ENCODE measurements around the gene STPG4.
A peak's percentile ranks its signal among the peaks of the same experiment; 100 is the strongest.

STPG4 gene

GRCh38 chr2:47087051-47087450 lies 68.1 kb downstream of the STPG4 start:
- DNase-seq = no peak

GRCh38 chr2:47086571-47086970 lies 68.5 kb downstream of the STPG4 start:
- DNase-seq = no peak

- no peak for DNase-seq
These were observed 69.0 kb downstream of the STPG4 start for GRCh38 chr2:47086054-47086471.

- DNase-seq = peak in 2 of 14 donors; percentile 28 to 39
These were observed 71.0 kb downstream of the STPG4 start for GRCh38 chr2:47083886-47084687.

GRCh38 chr2:47083485-47083884 lies 71.6 kb downstream of the STPG4 start:
- no peak for DNase-seq

- no peak for DNase-seq
These were observed 72.1 kb downstream of the STPG4 start for GRCh38 chr2:47083005-47083404.

GRCh38 chr2:47080888-47081301 lies 74.2 kb downstream of the STPG4 start:
- DNase-seq = no peak

GRCh38 chr2:47079515-47080412 lies 75.3 kb downstream of the STPG4 start:
- peak in 7 of 14 donors; percentile 30 to 78 (median 67) for DNase-seq

- no peak for DNase-seq
These were observed 76.3 kb downstream of the STPG4 start for GRCh38 chr2:47078541-47079482.

- no peak for DNase-seq
These were observed 77.5 kb downstream of the STPG4 start for GRCh38 chr2:47077442-47078117.

- DNase-seq = peak in 1 of 14 donors; percentile 12
These were observed 78.3 kb downstream of the STPG4 start for GRCh38 chr2:47076586-47077441.

GRCh38 chr2:47076126-47076506 lies 79.0 kb downstream of the STPG4 start:
- DNase-seq = no peak

GRCh38 chr2:47075361-47076125 lies 79.6 kb downstream of the STPG4 start:
- DNase-seq = no peak

GRCh38 chr2:47074691-47075090 lies 80.4 kb downstream of the STPG4 start:
- DNase-seq = no peak

- no peak for DNase-seq
These were observed 81.5 kb downstream of the STPG4 start for GRCh38 chr2:47073641-47074040.

GRCh38 chr2:47073217-47073616 lies 81.9 kb downstream of the STPG4 start:
- no peak for DNase-seq

- DNase-seq = peak in 8 of 14 donors; percentile 49 to 80 (median 75)
These were observed 82.3 kb downstream of the STPG4 start for GRCh38 chr2:47072728-47073191.

GRCh38 chr2:47072018-47072691 lies 83.0 kb downstream of the STPG4 start:
- peak in 13 of 14 donors; percentile 35 to 93 (median 70) for DNase-seq
